HepG2 (cell line): ENCODE data around the gene TM4SF18. TPM values are rescaled to one million over a fixed set of nuclear protein-coding genes. Genes with fewer than 3 reads are reported as not detected.

Source experiments
- CEBPG ChIP-seq: IDR thresholded peaks from 2 replicates; pipeline ENCODE4 v1.6.1; 2016
- KLF16 ChIP-seq, 2 experiments: sonication (generic) in 1 of 2; formaldehyde crosslinking in 1 of 2; IDR thresholded peaks; 2 replicates each; pipeline versions ENCODE4 v1.6.1 to v1.8.0; 2016 to 2023; ENCODE audit warnings: missing genetic modification reagents in 2 of 2, missing compliant biosample characterization in 1 of 2
- MIXL1 ChIP-seq: IDR thresholded peaks from 2 replicates; pipeline ENCODE4 v1.6.1; 2016
- POGZ ChIP-seq: sonication (generic); formaldehyde crosslinking; IDR thresholded peaks from 2 replicates; pipeline ENCODE4 v1.4.0; 2020; ENCODE audit warnings: mild to moderate bottlenecking, missing genetic modification reagents
- RCOR2 ChIP-seq: IDR thresholded peaks from 2 replicates; pipeline ENCODE4 v1.6.1; 2016; ENCODE audit warnings: missing biosample characterization, missing genetic modification reagents
- SOX6 ChIP-seq, 2 experiments: fragments of 450-650 bp in 1 of 2; sonication (generic) in 1 of 2; formaldehyde crosslinking in 1 of 2; IDR thresholded peaks; 2 replicates each; pipeline versions ENCODE4 v1.4.0 to v1.6.1; 2017 to 2020; ENCODE audit warnings: antibody characterized with exemption in 1 of 2, mild to moderate bottlenecking in 1 of 2, missing genetic modification reagents in 1 of 2
- TBX2 ChIP-seq: sonication (generic); formaldehyde crosslinking; IDR thresholded peaks from 2 replicates; pipeline ENCODE4 v1.5.0; 2020; ENCODE audit warnings: missing genetic modification reagents, mild to moderate bottlenecking, borderline replicate concordance
- ZMAT3 ChIP-seq: sonication (generic); formaldehyde crosslinking; conservative IDR thresholded peaks from 2 replicates; pipeline ENCODE4 v1.7.0; 2021; ENCODE audit warnings: missing genetic modification reagents
- ZNF20 ChIP-seq: sonication (generic); formaldehyde crosslinking; IDR thresholded peaks from 2 replicates; pipeline ENCODE4 v1.4.0; 2020; ENCODE audit warnings: mild to moderate bottlenecking, moderate library complexity, missing genetic modification reagents
- ZNF549 ChIP-seq: sonication (generic); formaldehyde crosslinking; IDR thresholded peaks from 2 replicates; pipeline ENCODE4 v1.5.0; 2020; ENCODE audit warnings: missing genetic modification reagents
- ZNF570 ChIP-seq: sonication (generic); formaldehyde crosslinking; IDR thresholded peaks from 2 replicates; pipeline ENCODE4 v1.4.0; 2020; ENCODE audit warnings: mild to moderate bottlenecking, missing genetic modification reagents, borderline replicate concordance
- ZNF782 ChIP-seq: sonication (generic); formaldehyde crosslinking; IDR thresholded peaks from 2 replicates; pipeline ENCODE4 v1.4.0; 2020; ENCODE audit warnings: missing genetic modification reagents, mild to moderate bottlenecking, borderline replicate concordance
- polyA plus RNA-seq, 8 experiments: library from polyadenylated mRNA; depleted of rRNA in 3 of 8; stranded (reverse) in 7 of 8; unstranded in 1 of 8; fragments of >200 nt; fragmentation: Illumina TruSeq in 4 of 8; extraction: Trizol in 4 of 8; gene quantifications; 2 replicates each; pipeline versions ENCODE4 v1.2.1 to v1.2.3, GENCODE V29; 2011 to 2016; ENCODE audit warnings: low read depth in 4 of 8, missing spikeins in 1 of 8, mixed read lengths in 1 of 8; ENCODE audit not compliant: insufficient read depth in 1 of 8
- total RNA-seq, 5 experiments: library from RNA; depleted of rRNA; stranded (reverse); fragments of >200 nt; fragmentation: Illumina TruSeq; extraction: Trizol; gene quantifications; 2 replicates each; pipeline ENCODE4 v1.2.3, GENCODE V29; 2016; ENCODE audit warnings: low read depth in 1 of 5
- TF ChIP-seq, protein P1 (sequence below): sonication (generic); formaldehyde crosslinking; IDR thresholded peaks from 2 replicates; pipeline ENCODE4 v1.8.1; 2023; ENCODE audit warnings: mild to moderate bottlenecking, inconsistent platforms, moderate library complexity, missing genetic modification reagents, borderline replicate concordance

Gene TM4SF18
- total and polyA plus RNA-seq, 2 of the 13 experiments (the other 11 are each of a cell fraction or from before 2014, with no cell fraction given): 0.15 TPM; not detected in 1

DNA sequence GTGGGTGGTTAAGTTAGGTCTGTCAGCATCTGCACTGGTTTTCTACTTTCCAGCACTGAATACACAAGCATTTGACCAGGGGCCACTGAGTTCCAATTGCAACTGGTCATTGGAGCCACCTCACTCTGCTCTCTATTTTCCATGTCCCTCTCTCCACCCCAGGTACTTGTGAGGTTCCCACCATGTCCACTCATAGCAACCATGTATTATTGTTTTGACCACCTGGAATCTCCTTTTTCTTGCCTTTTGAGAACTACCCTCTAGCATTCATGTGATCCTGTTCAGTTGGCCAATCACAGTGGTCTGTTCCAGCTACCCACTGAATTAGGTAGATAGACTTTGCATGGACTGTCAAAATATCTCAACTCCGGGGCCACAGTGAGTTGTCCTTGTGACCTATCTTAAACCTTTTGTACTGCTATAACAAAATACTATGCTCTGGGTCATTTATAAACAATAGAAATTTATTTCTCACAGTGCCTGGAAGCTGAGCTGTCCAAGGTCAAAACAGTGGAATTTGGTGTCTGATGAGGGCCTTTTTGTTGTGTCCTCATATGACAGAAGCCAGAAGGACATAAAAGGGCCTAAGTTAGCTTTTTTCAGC is 20.2 kb upstream of the TM4SF18 start (continued):
- TF ChIP-seq RCOR2 (CRISPR knock-in tag): no peak
- TF ChIP-seq, protein P1, sequence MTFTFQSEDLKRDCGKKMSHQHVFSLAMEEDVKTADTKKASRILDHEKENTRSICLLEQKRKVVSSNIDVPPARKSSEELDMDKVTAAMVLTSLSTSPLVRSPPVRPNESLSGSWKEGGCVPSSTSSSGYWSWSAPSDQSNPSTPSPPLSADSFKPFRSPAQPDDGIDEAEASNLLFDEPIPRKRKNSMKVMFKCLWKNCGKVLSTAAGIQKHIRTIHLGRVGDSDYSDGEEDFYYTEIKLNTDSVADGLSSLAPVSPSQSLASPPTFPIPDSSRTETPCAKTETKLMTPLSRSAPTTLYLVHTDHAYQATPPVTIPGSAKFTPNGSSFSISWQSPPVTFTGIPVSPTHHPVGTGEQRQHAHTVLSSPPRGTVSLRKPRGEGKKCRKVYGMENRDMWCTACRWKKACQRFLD (CRISPR knock-in tag): no peak
- no peak for TF ChIP-seq KLF16 (CRISPR knock-in tag; IDR thresholded peaks at IDR 0.05)
- TF ChIP-seq SOX6 (IDR thresholded peaks at IDR 0.05): no peak
- TF ChIP-seq SOX6 (CRISPR knock-in tag; IDR thresholded peaks at IDR 0.05): peak; percentile 77
- TF ChIP-seq ZNF782 (CRISPR knock-in tag): peak; percentile 46; the same call in 1 of the 2 replicates
- TF ChIP-seq POGZ: peak; percentile 29; the same call in 1 of the 2 replicates
- TF ChIP-seq ZNF20 (CRISPR knock-in tag): no peak
- TF ChIP-seq TBX2 (CRISPR knock-in tag): no peak
- TF ChIP-seq CEBPG (CRISPR knock-in tag): no peak; the same call in 1 of the 2 replicates
- no peak for TF ChIP-seq MIXL1 (CRISPR knock-in tag)
- TF ChIP-seq ZNF549 (CRISPR knock-in tag): no peak
- TF ChIP-seq ZMAT3 (CRISPR knock-in tag): no peak
- no peak for TF ChIP-seq ZNF570 (CRISPR knock-in tag)
- TF ChIP-seq, all 625 proteins: peak for 18
